HG03565 (cell line): ENCODE results near the gene STIMATE.

Experiments
- ATAC-seq: cut with Tn5 transposase; IDR thresholded peaks from one replicate; pipeline ENCODE4 v1.9.1; 2021; ENCODE audit warnings: mild to moderate bottlenecking, moderate library complexity; ENCODE audit not compliant: unreplicated experiment

STIMATE gene

GRCh38 chr3:52843108-52843865 is 54.1 kb downstream of the STIMATE start:
- ATAC-seq: no peak

DNA sequence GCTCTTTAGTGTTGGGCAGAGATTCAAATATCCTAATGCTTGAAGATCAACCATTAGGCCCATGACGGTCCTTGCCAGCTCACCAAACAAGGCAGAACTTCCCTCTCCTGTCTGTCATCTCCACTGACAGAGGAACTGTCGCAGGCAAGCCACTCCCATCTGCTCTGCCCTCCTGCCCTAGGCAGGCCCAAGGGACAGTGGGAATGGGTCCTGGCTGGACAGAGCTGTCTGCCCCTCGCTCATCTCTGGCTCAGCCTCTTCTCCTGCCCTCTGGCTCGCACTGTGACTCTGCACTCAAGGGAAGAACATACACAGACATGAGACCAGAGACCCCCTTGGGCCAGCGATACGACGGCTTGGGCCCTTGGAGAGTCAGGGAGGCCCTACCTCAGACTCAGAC is 54.9 kb downstream of the STIMATE start:
- ATAC-seq: no peak

DNA sequence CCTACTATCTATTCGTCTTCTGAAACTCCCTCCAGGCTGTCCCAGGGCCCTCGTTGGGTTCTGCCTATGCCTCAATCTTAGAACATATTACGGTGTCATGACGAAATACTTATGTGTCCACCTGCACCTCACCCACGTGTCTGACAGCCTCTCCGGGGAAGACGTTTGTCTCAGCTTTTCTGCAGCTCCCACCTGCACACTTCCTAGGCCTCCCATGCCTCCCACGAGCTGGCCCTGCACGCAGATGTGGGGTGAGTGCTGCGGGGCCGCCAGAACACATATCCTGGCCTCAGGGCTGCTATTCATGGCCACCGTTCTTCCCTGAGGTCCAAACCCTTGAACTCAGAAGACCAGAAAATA is 55.4 kb downstream of the STIMATE start:
- ATAC-seq: no peak

- ATAC-seq: no peak
Measured at GRCh38 chr3:52841211-52841980, 56.0 kb downstream of the STIMATE start.

DNA sequence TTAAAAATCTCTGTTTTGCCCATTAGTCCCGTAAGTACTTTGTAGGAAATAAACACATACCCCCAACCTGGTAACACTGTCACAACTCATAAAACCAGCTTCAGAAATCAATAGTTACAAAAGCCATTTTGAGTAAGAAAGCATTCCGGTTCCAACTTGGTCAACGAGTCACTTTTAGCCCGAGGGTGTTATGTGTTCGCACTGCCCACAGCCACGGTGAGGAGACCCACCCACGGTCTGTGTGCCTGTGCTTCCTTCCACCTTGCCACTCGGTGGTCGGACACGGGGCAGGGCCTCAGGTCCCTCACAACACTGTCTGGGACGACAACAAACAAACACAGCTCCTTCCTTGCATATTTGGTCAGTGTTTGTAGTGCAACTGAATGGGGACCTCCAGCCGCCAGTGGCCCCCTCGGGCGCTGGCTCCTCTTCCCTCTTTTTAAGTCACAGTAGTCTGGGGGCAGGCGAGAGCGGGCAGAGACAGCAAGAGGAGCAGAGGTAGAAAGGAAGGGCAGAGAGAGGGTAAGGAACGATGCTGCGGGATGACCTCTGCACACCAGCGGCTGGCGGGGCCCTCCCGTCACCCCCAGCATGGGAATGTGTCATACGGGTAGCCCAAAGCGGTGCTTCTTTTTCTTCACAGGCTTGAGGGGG is 57.3 kb downstream of the STIMATE start:
- no peak for ATAC-seq

DNA sequence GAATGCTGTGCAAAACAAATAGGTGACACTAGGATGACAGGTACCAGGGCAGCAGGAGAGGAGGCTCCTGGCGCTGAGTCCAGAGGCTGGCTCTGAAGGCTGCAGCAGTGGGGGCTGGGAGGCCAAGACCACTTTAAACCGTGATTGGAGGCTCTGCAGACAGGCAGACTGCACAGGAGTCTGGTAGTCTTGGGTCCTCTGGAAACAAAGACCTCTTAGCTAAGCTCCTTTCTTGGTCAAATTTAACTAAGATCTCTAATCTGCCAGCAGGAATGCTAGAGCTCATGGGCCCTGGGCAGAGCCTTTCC is 58.1 kb downstream of the STIMATE start:
- ATAC-seq: no peak

DNA sequence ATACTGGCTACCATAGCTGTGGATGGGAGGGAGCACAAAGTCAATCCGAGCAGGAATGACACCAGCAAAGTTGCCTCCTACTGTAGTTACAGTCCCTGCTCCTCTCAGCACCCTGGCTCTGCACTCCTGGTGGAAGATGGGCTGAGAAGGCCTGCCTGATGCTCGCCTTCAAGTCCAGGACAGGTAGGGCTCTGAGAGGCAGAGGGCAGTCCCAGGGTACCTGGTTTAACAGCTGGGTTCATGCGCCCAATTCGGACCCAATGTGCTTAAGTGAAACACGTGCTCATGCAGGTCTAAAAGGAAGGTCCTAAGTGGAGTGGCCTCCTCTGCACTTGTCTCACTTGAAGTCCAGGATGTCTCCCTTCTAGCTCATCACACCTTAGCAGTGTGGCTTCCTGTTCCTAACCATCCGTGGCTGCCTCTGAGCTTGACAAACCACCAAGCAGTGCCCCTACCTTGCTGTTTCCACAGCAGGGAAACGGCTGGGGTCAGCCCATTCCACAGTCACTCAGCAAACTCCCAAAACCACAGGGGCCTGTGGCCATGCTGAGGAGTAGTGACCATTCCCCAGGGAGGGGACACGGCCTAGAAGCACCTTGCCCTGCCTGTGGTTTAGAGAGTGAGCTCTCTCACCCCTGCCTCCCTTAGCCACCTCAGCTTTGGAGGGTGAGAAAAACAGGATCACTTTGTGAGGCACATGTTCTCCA is 58.6 kb downstream of the STIMATE start:
- no peak for ATAC-seq

DNA sequence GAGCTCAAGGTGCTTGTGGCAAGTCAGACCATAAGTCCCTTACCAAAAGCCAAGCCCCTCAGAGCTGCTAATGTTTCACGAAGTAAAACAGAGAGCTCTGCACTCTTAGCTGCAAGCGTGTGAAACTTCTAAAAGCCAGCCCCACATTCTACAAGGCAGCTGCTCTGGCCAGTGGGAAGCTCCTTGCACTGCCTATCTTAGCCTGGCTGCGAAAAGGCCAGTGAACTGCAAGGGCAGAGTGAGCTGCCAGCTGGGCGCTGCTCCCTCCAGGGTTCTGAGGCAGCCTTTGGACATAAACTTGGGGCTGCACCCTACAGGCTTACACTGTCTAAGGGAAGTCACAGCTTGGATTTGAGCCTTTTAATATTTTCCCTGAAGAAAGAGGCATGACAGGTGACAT is 60.4 kb downstream of the STIMATE start:
- no peak for ATAC-seq

- no peak for ATAC-seq
Measured at GRCh38 chr3:52836471-52836845, 60.9 kb downstream of the STIMATE start.

- ATAC-seq: no peak
Measured at GRCh38 chr3:52835766-52836470, 61.4 kb downstream of the STIMATE start.

- no peak for ATAC-seq
Measured at GRCh38 chr3:52834871-52835501, 62.4 kb downstream of the STIMATE start, which contains the start of gene MUSTN1. Gene MUSTN1, minus strand, starts transcription at chr3:52835019. Its CDS starts 71 bp downstream, at chr3:52834948.

DNA sequence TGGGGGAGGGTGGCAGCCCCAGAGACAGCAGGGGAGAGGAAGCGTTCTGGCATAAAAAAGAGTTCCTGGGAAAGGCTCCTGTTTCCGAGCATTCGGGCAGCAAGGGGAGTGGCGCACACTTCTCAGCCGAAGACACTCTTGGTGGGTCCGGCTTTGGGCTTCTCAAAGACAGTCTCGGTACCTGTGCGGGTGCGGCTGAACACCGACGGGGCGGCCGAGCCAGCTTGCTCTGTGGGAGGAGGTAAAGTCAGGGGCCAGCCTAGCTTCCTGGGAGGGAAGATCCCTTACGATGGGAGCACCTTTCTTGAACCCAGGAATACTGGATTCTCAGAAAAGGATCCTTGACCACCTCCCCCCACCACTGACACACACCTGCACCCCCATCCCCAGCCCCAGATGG is 64.1 kb downstream of the STIMATE start:
- no peak for ATAC-seq

DNA sequence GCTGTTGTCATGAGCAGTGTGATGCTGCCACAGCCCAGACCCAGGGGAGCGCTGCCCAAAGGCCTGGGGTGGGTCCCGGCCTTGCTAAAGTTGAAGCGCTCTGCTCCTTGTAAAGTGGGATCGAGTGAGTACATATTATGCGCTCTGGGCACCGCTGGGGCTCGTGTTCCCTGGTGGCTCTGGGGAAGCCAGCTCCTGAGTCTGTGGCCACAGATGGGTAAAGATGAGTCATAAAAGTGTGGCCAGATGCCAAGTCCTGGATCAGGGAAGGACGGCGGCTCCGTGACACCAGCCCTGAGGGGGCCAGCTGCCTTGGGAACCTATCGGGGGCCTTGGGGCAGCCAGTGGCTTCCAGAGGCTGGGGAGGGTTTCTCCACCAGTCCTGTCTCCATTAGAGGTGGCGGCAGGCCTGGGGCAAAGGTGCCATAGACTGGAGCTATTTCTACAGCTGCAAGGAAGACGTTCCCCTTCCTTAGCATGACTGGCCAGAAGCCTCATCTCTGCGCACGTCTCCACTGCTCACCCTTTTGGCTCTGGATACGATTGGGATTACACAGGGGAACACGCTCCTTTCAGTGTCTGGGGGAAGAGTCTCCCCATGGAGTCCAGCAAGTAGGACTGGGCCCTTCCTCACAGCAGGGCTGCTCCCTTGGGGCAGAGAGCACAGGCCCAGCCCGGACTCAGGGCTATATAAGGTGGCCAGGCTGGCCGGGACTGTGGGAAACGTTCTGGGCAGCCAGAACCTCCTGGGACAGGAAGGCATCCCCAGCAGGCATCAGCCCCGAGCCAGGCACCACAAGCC is 65.6 kb downstream of the STIMATE start:
- ATAC-seq: no peak

DNA sequence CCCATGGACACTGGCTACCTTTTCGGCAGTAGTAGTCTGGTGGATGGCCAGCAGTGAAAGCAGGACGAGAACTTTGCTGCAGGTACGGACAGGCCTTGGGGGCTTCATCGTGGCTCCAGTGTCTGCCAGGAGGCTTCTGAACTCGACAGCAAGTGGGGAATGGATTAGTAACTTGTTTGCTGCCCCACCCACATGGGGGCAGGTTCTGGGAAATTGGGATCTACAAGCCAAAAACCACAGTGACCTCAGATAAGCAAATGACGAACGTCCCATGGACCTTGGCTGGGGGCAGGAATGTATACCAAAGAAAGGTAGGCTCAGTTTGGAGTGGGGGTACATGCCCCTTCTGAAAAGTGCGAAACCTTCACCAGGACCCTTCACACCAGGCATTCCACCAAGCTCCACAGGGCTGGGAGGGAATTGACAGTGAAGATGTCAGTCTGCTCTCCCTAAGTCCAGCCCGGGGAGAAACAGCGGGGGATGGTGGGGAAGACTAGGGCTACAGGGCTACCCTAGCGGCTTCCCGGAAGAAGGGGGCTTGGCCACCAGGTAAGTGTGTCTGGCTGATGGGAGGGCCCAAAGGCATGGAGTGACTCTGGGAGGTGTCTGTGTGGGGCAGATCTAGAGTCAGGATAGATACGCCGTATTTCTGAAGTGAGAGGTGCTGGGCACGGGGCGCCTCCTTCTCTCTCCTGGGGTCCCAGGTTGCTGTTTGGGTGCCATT is 66.7 kb downstream of the STIMATE start, which contains the start of gene ITIH4:
Gene ITIH4 (minus strand): TSS at position 138 of the 724 bp plus-strand sequence. CDS start 30 bp downstream, at position 108.
- ATAC-seq: no peak

GRCh38 chr3:52829906-52830463 is 67.4 kb downstream of the STIMATE start:
- ATAC-seq: no peak

- no peak for ATAC-seq
Measured at GRCh38 chr3:52829482-52829881, 67.9 kb downstream of the STIMATE start.

GRCh38 chr3:52827866-52828376 is 69.4 kb downstream of the STIMATE start:
- ATAC-seq: no peak

- ATAC-seq: no peak
Measured at GRCh38 chr3:52827441-52827840, 69.9 kb downstream of the STIMATE start.
